Endothelial cell of umbilical vein (primary cell): ENCODE measurements around the gene CACNA1B. TPM values are rescaled to one million over a fixed set of nuclear protein-coding genes. Genes with fewer than 3 reads are reported as not detected.

ENCODE experiments used
- BruUV-seq: library from RNA; stranded (reverse); fragments of 400-500 nt; replicated peaks from 2 replicates; lab custom pipeline; 2021; lab: Mats Ljungman, UMichigan
- CTCF ChIA-PET: fragments of 300-600, 350-600 bp; sonication (Branson Sonifier 250); formaldehyde crosslinking; loops from one replicate; lab custom pipeline; 2021; ENCODE audit warnings: antibody characterized with exemption, inconsistent platforms; lab: Charles Lee
- POLR2A ChIA-PET: fragments of 300-600, 350-600 bp; sonication (Branson Sonifier 250); formaldehyde crosslinking; loops from one replicate; lab custom pipeline; 2021; ENCODE audit warnings: antibody characterized with exemption, inconsistent platforms; lab: Charles Lee
- DNase-seq: peaks from one replicate; pipeline ENCODE4 v3.0.0-alpha.2; 2011; ENCODE audit warnings: low read depth, low spot score
- FAIRE-seq: peaks from 2 replicates; lab custom pipeline; 2011; peaks lifted over from hg19 to GRCh38; lab: Jason Lieb, UNC
- H2AFZ ChIP-seq: 2 replicates; pipeline ENCODE4 v1.6.0; 2012; ENCODE audit warnings: low read depth, low read length, control low read depth, inconsistent platforms
- H3K27ac ChIP-seq: 2 replicates; pipeline ENCODE4 v1.5.1; 2011; ENCODE audit warnings: low read depth, mild to moderate bottlenecking, control low read depth, low read length, moderate library complexity; ENCODE audit not compliant: insufficient read depth
- H3K27me3 ChIP-seq, 2 experiments: 2 replicates each; pipeline versions ENCODE4 v1.6.0 to v1.6.1; 2011; ENCODE audit warnings: low read length in 2 of 2, mixed read lengths in 1 of 2; ENCODE audit not compliant: control insufficient read depth in 2 of 2, insufficient read depth in 2 of 2
- H3K36me3 ChIP-seq, 2 experiments: 2 replicates in 1 of 2; 3 replicates in 1 of 2; pipeline ENCODE4 v1.5.1; 2011; ENCODE audit warnings: low read length in 2 of 2, mild to moderate bottlenecking in 1 of 2, moderate library complexity in 1 of 2; ENCODE audit not compliant: control insufficient read depth in 2 of 2, insufficient read depth in 2 of 2; ENCODE audit errors: extremely low read depth in 1 of 2
- H3K4me1 ChIP-seq: 3 replicates; pipeline ENCODE4 v1.5.1; 2011; ENCODE audit warnings: mild to moderate bottlenecking, low read length; ENCODE audit not compliant: control insufficient read depth, insufficient read depth; ENCODE audit errors: extremely low read depth
- H3K4me2 ChIP-seq: 2 replicates; pipeline ENCODE4 v1.6.1; 2011; ENCODE audit warnings: low read length, control low read depth, mixed read lengths; ENCODE audit not compliant: insufficient read depth
- H3K4me3 ChIP-seq, 3 experiments: fragments of 200-600 bp in 1 of 3; sonication (generic), shearing (Covaris generic) in 1 of 3; replicated peaks in 1 of 3; 2 replicates each; pipeline ENCODE4 v1.5.1; 2011 to 2016; ENCODE audit warnings: control low read depth in 3 of 3, low read length in 3 of 3, mild to moderate bottlenecking in 2 of 3, inconsistent platforms in 1 of 3, low read depth in 1 of 3, moderate library complexity in 1 of 3; ENCODE audit not compliant: insufficient read depth in 1 of 3
- H3K79me2 ChIP-seq: 2 replicates; pipeline ENCODE4 v1.6.0; 2012; ENCODE audit warnings: low read length, inconsistent platforms; ENCODE audit not compliant: control insufficient read depth, insufficient read depth
- H3K9ac ChIP-seq: replicated peaks from 2 replicates; pipeline ENCODE3; 2011; ENCODE audit warnings: low read length, control low read depth; ENCODE audit not compliant: insufficient read depth; ENCODE audit errors: extremely low read depth
- H3K9me1 ChIP-seq: replicated peaks from 3 replicates; pipeline ENCODE4 v1.6.0; 2011; ENCODE audit warnings: mild to moderate bottlenecking, low read length; ENCODE audit not compliant: control insufficient read depth, insufficient read depth; ENCODE audit errors: extremely low read depth
- H3K9me3 ChIP-seq: replicated peaks from 2 replicates; pipeline ENCODE4 v1.5.1; 2012; ENCODE audit warnings: low read length, inconsistent platforms; ENCODE audit not compliant: control insufficient read depth, insufficient read depth
- H4K20me1 ChIP-seq: replicated peaks from 2 replicates; pipeline ENCODE3; 2011; ENCODE audit warnings: mild to moderate bottlenecking, low read length; ENCODE audit not compliant: control insufficient read depth, insufficient read depth; ENCODE audit errors: extremely low read depth
- CTCF ChIP-seq, 2 donors: IDR thresholded peaks; 1 replicate in 1 of 2; 2 replicates in 1 of 2; pipeline ENCODE4 v1.5.1; 2011; ENCODE audit warnings: low read length in 2 of 2, mild to moderate bottlenecking in 2 of 2, moderate library complexity in 2 of 2, control low read depth in 1 of 2, inconsistent platforms in 1 of 2, low read depth in 1 of 2; ENCODE audit not compliant: insufficient read depth in 1 of 2; ENCODE audit errors: extremely low read depth in 1 of 2
- EZH2 ChIP-seq: IDR thresholded peaks from 2 replicates; pipeline ENCODE4 v1.6.1; 2012; ENCODE audit warnings: borderline replicate concordance, low read depth, mild to moderate bottlenecking, moderate library complexity, low read length, inconsistent platforms; ENCODE audit not compliant: severe bottlenecking
- FOS ChIP-seq: IDR thresholded peaks from 2 replicates; pipeline ENCODE4 v1.6.1; 2011; ENCODE audit warnings: mild to moderate bottlenecking, low read length, moderate library complexity, borderline replicate concordance; ENCODE audit not compliant: insufficient read depth
- GATA2 ChIP-seq: IDR thresholded peaks from 2 replicates; pipeline ENCODE4 v1.7.0; 2011; ENCODE audit warnings: low read depth, mild to moderate bottlenecking, moderate library complexity, mixed read lengths, low read length; ENCODE audit not compliant: insufficient read length, insufficient read depth
- JUN ChIP-seq: IDR thresholded peaks from 2 replicates; pipeline ENCODE4 v1.6.1; 2011; ENCODE audit warnings: borderline replicate concordance, low read depth; ENCODE audit not compliant: insufficient read length, insufficient read depth
- MYC ChIP-seq: IDR thresholded peaks from one replicate; pipeline ENCODE4 v1.6.1; 2011; ENCODE audit warnings: mild to moderate bottlenecking, low read depth, low read length
- POLR2A ChIP-seq: IDR thresholded peaks from 2 replicates; pipeline ENCODE4 v1.6.1; 2012; ENCODE audit warnings: low read depth, mild to moderate bottlenecking, control low read depth, low read length
- POLR2AphosphoS5 ChIP-seq: IDR thresholded peaks from 2 replicates; pipeline ENCODE4 v1.6.1; 2012; ENCODE audit warnings: low read depth, mild to moderate bottlenecking, control low read depth, low read length, moderate library complexity; ENCODE audit not compliant: insufficient read depth
- dilution Hi-C: fragments of 300-500 bp; cut with MboI; formaldehyde crosslinking; loops from one replicate; pipeline ENCODE4 v1.15.0; 2019; ENCODE audit warnings: low sequenced_read_pairs; ENCODE audit not compliant: extremely low pct_ligation_motif_present
- intact Hi-C: fragments of 100-400 bp; cut with micrococcal nuclease; formaldehyde crosslinking; loops from one replicate; pipeline ENCODE4 v1.10.0; 2022
- polyA plus RNA-seq, 4 experiments: library from polyadenylated mRNA; depleted of rRNA in 3 of 4; stranded (reverse) in 3 of 4; unstranded in 1 of 4; fragments of >200 nt; gene quantifications; 2 replicates each; pipeline versions ENCODE4 v1.2.1 to v1.2.3, GENCODE V29; 2011 to 2012; ENCODE audit warnings: missing spikeins in 1 of 4
- total RNA-seq: library from RNA; stranded (reverse); gene quantifications from 2 replicates; pipeline ENCODE4 v1.2.3, GENCODE V29; 2021
- TF ChIP-seq, protein P1 (sequence below): IDR thresholded peaks from 2 replicates; pipeline ENCODE4 v1.6.1; 2011; ENCODE audit not compliant: insufficient read depth, insufficient read length

The CACNA1B gene
- total and polyA plus RNA-seq, 2 donors (not counting 3 experiments of a cell fraction or from before 2014, with no cell fraction given) = 0.11 to 0.41 TPM

GRCh38 chr9:138021251-138022056 lies 143.9 kb downstream of the CACNA1B start:
- H2AFZ ChIP-seq = no peak overlapping the region
- intact Hi-C loops = no loop called here
- ChIA-PET POLR2A (no interaction called here), CTCF (no interaction called here)
- H3K9me1 ChIP-seq = no peaks in the 10 kb centered on the region
- dilution Hi-C loops = no loop called here
- H4K20me1 ChIP-seq = no peaks in the 10 kb centered on the region
- TF ChIP-seq POLR2A = no peak
- TF ChIP-seq, protein P1, sequence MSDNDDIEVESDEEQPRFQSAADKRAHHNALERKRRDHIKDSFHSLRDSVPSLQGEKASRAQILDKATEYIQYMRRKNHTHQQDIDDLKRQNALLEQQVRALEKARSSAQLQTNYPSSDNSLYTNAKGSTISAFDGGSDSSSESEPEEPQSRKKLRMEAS = no peak
- TF ChIP-seq JUN = no peak
- TF ChIP-seq CTCF (IDR thresholded peaks at IDR 0.05; ENCODE audit: extremely low read depth in 1 of 2, insufficient read depth in 1 of 2, low read depth in 1 of 2, low read length in 2 of 2) = no peak
- no peak for TF ChIP-seq POLR2AphosphoS5
- TF ChIP-seq EZH2 = no peak
- TF ChIP-seq MYC = no peak
- no peak for TF ChIP-seq GATA2
- TF ChIP-seq FOS = no peak
- no peaks in the 10 kb centered on the region for H3K79me2 ChIP-seq
- no peak overlapping the region for H3K9ac ChIP-seq
- no peaks in the 10 kb centered on the region for H3K9me3 ChIP-seq
- no TSS peak for BruUV-seq
- no peak overlapping the region for H3K4me3 ChIP-seq
- no peak overlapping the region for H3K4me2 ChIP-seq
- H3K36me3 ChIP-seq = no peaks in the 10 kb centered on the region
- H3K27ac ChIP-seq = no peak overlapping the region
- DNase-seq = no peak
- no peaks in the 10 kb centered on the region for H3K4me1 ChIP-seq
- FAIRE-seq = no peak
- H3K27me3 ChIP-seq = peaks cover 10 to 12% of the 10 kb centered on the region in 2 experiments
